DND-41 (cell line): ENCODE data around the gene DHX32.

Source experiments
- ATAC-seq: fragments of 200-7000 bp; cut with Tn5 transposase; 3 replicates; pipeline ENCODE4 v1.9.1; 2021; ENCODE audit warnings: low read depth; ENCODE audit not compliant: insufficient read depth
- DNase-seq: peaks from one replicate; pipeline ENCODE4 v3.0.0-alpha.2; 2020
- H2AFZ ChIP-seq: 2 replicates; pipeline ENCODE4 v1.6.0; 2012; ENCODE audit warnings: low read depth, low read length
- H3K27ac ChIP-seq: 2 replicates; pipeline ENCODE4 v1.5.1; 2012; ENCODE audit warnings: low read length, inconsistent platforms
- H3K27me3 ChIP-seq: fragments of 200-600 bp; sonication (generic); 2 replicates; pipeline ENCODE4 v1.6.0; 2012; ENCODE audit warnings: low read length, mild to moderate bottlenecking, inconsistent platforms; ENCODE audit not compliant: insufficient read depth, poor library complexity
- H3K36me3 ChIP-seq: 2 replicates; pipeline ENCODE4 v1.5.1; 2012; ENCODE audit warnings: low read length, inconsistent platforms; ENCODE audit not compliant: insufficient read depth
- H3K4me1 ChIP-seq: 2 replicates; pipeline ENCODE4 v1.5.1; 2012; ENCODE audit warnings: mild to moderate bottlenecking, low read length; ENCODE audit not compliant: insufficient read depth
- H3K4me2 ChIP-seq: 2 replicates; pipeline ENCODE4 v1.6.0; 2012; ENCODE audit warnings: mild to moderate bottlenecking, moderate library complexity, low read length, inconsistent platforms; ENCODE audit not compliant: insufficient read depth
- H3K4me3 ChIP-seq, 2 experiments: fragments of 200-600 bp in 1 of 2; shearing (Covaris generic) in 1 of 2; 2 replicates each; pipeline ENCODE4 v1.5.1; 2012 to 2016; ENCODE audit warnings: inconsistent platforms in 2 of 2, low read length in 2 of 2, mild to moderate bottlenecking in 2 of 2, low read depth in 1 of 2, moderate library complexity in 1 of 2
- H3K79me2 ChIP-seq: 2 replicates; pipeline ENCODE4 v1.6.0; 2012; ENCODE audit warnings: low read length, inconsistent platforms; ENCODE audit not compliant: insufficient read depth
- H3K9ac ChIP-seq: 2 replicates; pipeline ENCODE4 v1.6.0; 2012; ENCODE audit warnings: low read depth, mild to moderate bottlenecking, inconsistent platforms, low read length, moderate library complexity
- H3K9me3 ChIP-seq: 2 replicates; pipeline ENCODE4 v1.5.1; 2012; ENCODE audit warnings: low read length, moderate library complexity, mild to moderate bottlenecking, inconsistent platforms; ENCODE audit not compliant: insufficient read depth, severe bottlenecking
- H4K20me1 ChIP-seq: 2 replicates; pipeline ENCODE4 v1.6.0; 2012; ENCODE audit warnings: low read length; ENCODE audit not compliant: insufficient read depth
- EZH2 ChIP-seq: IDR thresholded peaks from 3 replicates; pipeline ENCODE4 v1.6.1; 2012; ENCODE audit warnings: borderline replicate concordance, low read depth, mild to moderate bottlenecking, moderate library complexity, low read length, inconsistent platforms; ENCODE audit not compliant: severe bottlenecking
- TF ChIP-seq, protein P1 (sequence below): IDR thresholded peaks from 2 replicates; pipeline ENCODE4 v1.5.1; 2012; ENCODE audit warnings: borderline replicate concordance, low read length, moderate library complexity, mild to moderate bottlenecking; ENCODE audit not compliant: poor library complexity, severe bottlenecking; ENCODE audit errors: extremely low read depth

DHX32 gene

GRCh38 chr10:125822878-125823662, 58.0 kb downstream of the DHX32 start, which contains the start of the genes BCCIP and UROS:
Gene BCCIP (plus strand): TSS chr10:125823546. CDS start chr10:125823558, 12 bp downstream.
Gene UROS (minus strand): TSS chr10:125823258. CDS start chr10:125816499, 6,759 bp downstream.
- ATAC-seq (peak; percentile 88), DNase-seq (peak; percentile 87)
- Histone ChIP-seq H3K27ac (peak within 1 kb of the TSS; percentile 100), H3K9me3 (no peaks in the 10 kb centered on the region), H3K27me3 (no peaks in the 10 kb centered on the region), H3K4me3 (peak within 1 kb of the TSS; percentile 92 to 95), H4K20me1 (peaks cover 19% of the 10 kb centered on the region; the same call in 1 of the 2 replicates), H3K4me2 (peak within 1 kb of the TSS; percentile 88), H3K36me3 (peaks cover 32% of the 10 kb centered on the region), H2AFZ (peak within 1 kb of the TSS; percentile 99), H3K9ac (peak within 1 kb of the TSS; percentile 73), H3K79me2 (peaks cover 65% of the 10 kb centered on the region), H3K4me1 (peaks cover 46% of the 10 kb centered on the region)
- TF ChIP-seq, protein P1, sequence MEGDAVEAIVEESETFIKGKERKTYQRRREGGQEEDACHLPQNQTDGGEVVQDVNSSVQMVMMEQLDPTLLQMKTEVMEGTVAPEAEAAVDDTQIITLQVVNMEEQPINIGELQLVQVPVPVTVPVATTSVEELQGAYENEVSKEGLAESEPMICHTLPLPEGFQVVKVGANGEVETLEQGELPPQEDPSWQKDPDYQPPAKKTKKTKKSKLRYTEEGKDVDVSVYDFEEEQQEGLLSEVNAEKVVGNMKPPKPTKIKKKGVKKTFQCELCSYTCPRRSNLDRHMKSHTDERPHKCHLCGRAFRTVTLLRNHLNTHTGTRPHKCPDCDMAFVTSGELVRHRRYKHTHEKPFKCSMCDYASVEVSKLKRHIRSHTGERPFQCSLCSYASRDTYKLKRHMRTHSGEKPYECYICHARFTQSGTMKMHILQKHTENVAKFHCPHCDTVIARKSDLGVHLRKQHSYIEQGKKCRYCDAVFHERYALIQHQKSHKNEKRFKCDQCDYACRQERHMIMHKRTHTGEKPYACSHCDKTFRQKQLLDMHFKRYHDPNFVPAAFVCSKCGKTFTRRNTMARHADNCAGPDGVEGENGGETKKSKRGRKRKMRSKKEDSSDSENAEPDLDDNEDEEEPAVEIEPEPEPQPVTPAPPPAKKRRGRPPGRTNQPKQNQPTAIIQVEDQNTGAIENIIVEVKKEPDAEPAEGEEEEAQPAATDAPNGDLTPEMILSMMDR: no peak
- TF ChIP-seq EZH2: no peak

GRCh38 chr10:125820701-125821100, 60.4 kb downstream of the DHX32 start:
- TF ChIP-seq, protein P1: no peak
- TF ChIP-seq EZH2: no peak
- Histone ChIP-seq H3K9ac (no peak overlapping the region), H3K4me3 (no peak overlapping the region), H2AFZ (no peak overlapping the region), H3K27ac (no peak overlapping the region), H3K79me2 (peaks cover 46% of the 10 kb centered on the region), H3K9me3 (no peaks in the 10 kb centered on the region), H4K20me1 (peaks cover 15% of the 10 kb centered on the region; the same call in 1 of the 2 replicates), H3K4me1 (peaks cover 38% of the 10 kb centered on the region), H3K27me3 (no peaks in the 10 kb centered on the region), H3K4me2 (no peak overlapping the region), H3K36me3 (peaks cover 9% of the 10 kb centered on the region)
- ATAC-seq (no peak), DNase-seq (no peak)

- Histone ChIP-seq H3K4me1 (peaks cover 19% of the 10 kb centered on the region), H3K79me2 (peaks cover 13% of the 10 kb centered on the region), H3K4me2 (no peak overlapping the region), H3K9me3 (no peaks in the 10 kb centered on the region), H3K27me3 (no peaks in the 10 kb centered on the region), H3K36me3 (peaks cover 24% of the 10 kb centered on the region; the same call in 1 of the 2 replicates), H3K27ac (no peak overlapping the region), H3K9ac (no peak overlapping the region), H3K4me3 (no peak overlapping the region), H2AFZ (no peak overlapping the region), H4K20me1 (no peaks in the 10 kb centered on the region; the same call in 1 of the 2 replicates)
- ATAC-seq: no peak
- DNase-seq: no peak
- TF ChIP-seq, protein P1: no peak
- TF ChIP-seq EZH2: no peak
Observed at GRCh38 chr10:125817337-125817946, 63.6 kb downstream of the DHX32 start.
